CD14-positive monocyte (primary cell): ENCODE results near the gene ZNF681. TPM values are rescaled to one million over a fixed set of nuclear protein-coding genes. Genes with fewer than 3 reads are reported as not detected.

ENCODE experiments used
- DNase-seq, 3 donors: peaks; one replicate each; pipeline ENCODE4 v3.0.0-alpha.2; 2011 to 2022
- H2AFZ ChIP-seq: 2 replicates; pipeline ENCODE4 v1.6.0; 2012; ENCODE audit warnings: mild to moderate bottlenecking, low read depth, low read length, inconsistent platforms; ENCODE audit not compliant: insufficient read depth, poor library complexity, severe bottlenecking
- H3K27ac ChIP-seq, 2 donors: 1 replicate in 1 of 2; 2 replicates in 1 of 2; pipeline ENCODE4 v1.5.1; 2012 to 2013; ENCODE audit warnings: low read length in 2 of 2, control low read depth in 1 of 2, inconsistent platforms in 1 of 2, low read depth in 1 of 2, mild to moderate bottlenecking in 1 of 2
- H3K27me3 ChIP-seq, 2 donors: one replicate each; pipeline versions ENCODE4 v1.6.0 to v1.6.1; 2011 to 2013; ENCODE audit warnings: low read length in 2 of 2; ENCODE audit not compliant: control insufficient read depth in 2 of 2, insufficient read depth in 2 of 2
- H3K36me3 ChIP-seq, 2 donors: replicated peaks in 1 of 2; 1 replicate in 1 of 2; 2 replicates in 1 of 2; pipeline versions ENCODE4 v1.5.1 to v1.6.1; 2012 to 2013; ENCODE audit warnings: low read length in 2 of 2, control low read depth in 1 of 2, inconsistent platforms in 1 of 2, mild to moderate bottlenecking in 1 of 2; ENCODE audit not compliant: insufficient read depth in 2 of 2, control insufficient read depth in 1 of 2
- H3K4me1 ChIP-seq, 2 donors: 1 replicate in 1 of 2; 2 replicates in 1 of 2; pipeline versions ENCODE4 v1.5.1 to v1.6.1; 2012 to 2013; ENCODE audit warnings: low read length in 2 of 2, control low read depth in 1 of 2, inconsistent platforms in 1 of 2, mild to moderate bottlenecking in 1 of 2, moderate library complexity in 1 of 2; ENCODE audit not compliant: insufficient read depth in 2 of 2, control insufficient read depth in 1 of 2
- H3K4me2 ChIP-seq: replicated peaks from 2 replicates; pipeline ENCODE3; 2012; ENCODE audit warnings: low read length, moderate library complexity, mild to moderate bottlenecking; ENCODE audit not compliant: poor library complexity, severe bottlenecking; ENCODE audit errors: extremely low read depth
- H3K4me3 ChIP-seq, 3 experiments: fragments of 200-600 bp in 1 of 3; sonication (generic) in 1 of 3; replicated peaks in 1 of 3; 1 replicate in 2 of 3; 2 replicates in 1 of 3; pipeline ENCODE4 v1.5.1; 2011 to 2013; ENCODE audit warnings: low read length in 3 of 3, mild to moderate bottlenecking in 3 of 3, control low read depth in 2 of 3, low read depth in 2 of 3, inconsistent platforms in 1 of 3, moderate library complexity in 1 of 3
- H3K79me2 ChIP-seq: 2 replicates; pipeline ENCODE4 v1.6.0; 2012; ENCODE audit warnings: mild to moderate bottlenecking, control low read depth, inconsistent platforms, low read length, moderate library complexity; ENCODE audit not compliant: insufficient read depth
- H3K9ac ChIP-seq: 2 replicates; pipeline ENCODE4 v1.6.0; 2017; ENCODE audit warnings: low read length, mild to moderate bottlenecking; ENCODE audit not compliant: insufficient read depth, poor library complexity, severe bottlenecking
- H3K9me3 ChIP-seq, 2 donors: replicated peaks in 1 of 2; 1 replicate in 1 of 2; 2 replicates in 1 of 2; pipeline versions ENCODE4 v1.5.1 to v1.6.1; 2012 to 2013; ENCODE audit warnings: low read length in 2 of 2, control low read depth in 1 of 2; ENCODE audit not compliant: control insufficient read depth in 1 of 2, insufficient read depth in 1 of 2
- H4K20me1 ChIP-seq: 2 replicates; pipeline ENCODE4 v1.6.0; 2012; ENCODE audit warnings: mild to moderate bottlenecking, low read length, control low read depth, moderate library complexity; ENCODE audit not compliant: insufficient read depth
- H3K27ac Mint-ChIP-seq, 7 donors: one replicate each; pipeline ENCODE4 v1.8.0; 2020; ENCODE audit warnings: mild to moderate bottlenecking in 7 of 7, mixed read lengths in 7 of 7, moderate library complexity in 6 of 7, inconsistent platforms in 2 of 7
- H3K27me3 Mint-ChIP-seq, 3 donors: one replicate each; pipeline ENCODE4 v1.8.0; 2021 to 2022; ENCODE audit warnings: low read depth in 3 of 3, mild to moderate bottlenecking in 3 of 3, mixed read lengths in 3 of 3, moderate library complexity in 3 of 3, inconsistent platforms in 1 of 3
- H3K36me3 Mint-ChIP-seq, 2 donors: one replicate each; pipeline ENCODE4 v1.8.0; 2020; ENCODE audit warnings: mixed read lengths in 2 of 2, inconsistent platforms in 1 of 2, mild to moderate bottlenecking in 1 of 2
- H3K4me1 Mint-ChIP-seq: one replicate; pipeline ENCODE4 v1.8.0; 2020; ENCODE audit warnings: mild to moderate bottlenecking, mixed read lengths
- H3K4me3 Mint-ChIP-seq, 2 donors: one replicate each; pipeline ENCODE4 v1.8.0; 2020; ENCODE audit warnings: mild to moderate bottlenecking in 2 of 2, mixed read lengths in 2 of 2, moderate library complexity in 1 of 2
- H3K9me3 Mint-ChIP-seq, 7 donors: one replicate each; pipeline ENCODE4 v1.8.0; 2020 to 2022; ENCODE audit warnings: mixed read lengths in 7 of 7, mild to moderate bottlenecking in 6 of 7, moderate library complexity in 6 of 7, inconsistent platforms in 2 of 7
- CTCF ChIP-seq: fragments of 200-600 bp; IDR thresholded peaks from one replicate; pipeline ENCODE4 v1.8.0; 2022; ENCODE audit warnings: antibody characterized with exemption, mild to moderate bottlenecking
- WGBS: methylation state at CpG from one replicate; pipeline ENCODE4 v1.1.5; 2013; ENCODE audit warnings: missing lambda C conversion rate; ENCODE audit not compliant: insufficient coverage; 5-methylcytosine and 5-hydroxymethylcytosine counted together
- intact Hi-C, 2 donors: fragments of 100-400 bp; cut with micrococcal nuclease; formaldehyde crosslinking; loops; one replicate each; pipeline versions ENCODE4 v1.15.0 to v1.15.1; 2023
- polyA plus RNA-seq, 3 donors: library from polyadenylated mRNA; depleted of rRNA in 1 of 3; unstranded in 2 of 3; stranded (reverse) in 1 of 3; fragments of 300-500 nt in 2 of 3; fragments of >200 nt in 1 of 3; fragmentation: Illumina TruSeq in 2 of 3; gene quantifications; 1 replicate in 2 of 3; 2 replicates in 1 of 3; pipeline ENCODE4 v1.2.3, GENCODE V29; 2012 to 2021

The ZNF681 gene
- polyA plus RNA-seq, 3 donors, result 0.04 to 0.19 (median 0.05) TPM

GRCh38 chr19:23771316-23771715 lies 12.6 kb upstream of the ZNF681 start:
- Mint-ChIP-seq H3K4me1 (peaks cover 19% of the 10 kb centered on the region), H3K36me3 (peaks cover 2 to 4% of the 10 kb centered on the region in 2 donors), H3K9me3 (peaks cover 7 to 47% (median 34%) of the 10 kb centered on the region in 7 donors), H3K4me3 (no peak overlapping the region), H3K27me3 (peaks cover 0 to 2% (median 0%) of the 10 kb centered on the region in 3 donors), H3K27ac (peak overlapping the region in 2 of 7 donors; percentile 7 to 55)
- no peak overlapping the region for H2AFZ ChIP-seq
- H3K9ac ChIP-seq, result no peak overlapping the region
- no CpG with 5 or more reads among the region's 2 CpGs for WGBS
- H3K4me2 ChIP-seq, result no peak overlapping the region
- peaks cover 20 to 30% of the 10 kb centered on the region in 2 donors for H3K9me3 ChIP-seq
- DNase-seq, result no peak
- intact Hi-C loops, result no loop called here
- TF ChIP-seq CTCF, result no peak
- H4K20me1 ChIP-seq, result no peaks in the 10 kb centered on the region
- H3K79me2 ChIP-seq, result no peaks in the 10 kb centered on the region
- H3K27me3 ChIP-seq, result no peaks in the 10 kb centered on the region
- peaks cover 0 to 7% of the 10 kb centered on the region in 2 donors for H3K4me1 ChIP-seq
- no peaks in the 10 kb centered on the region for H3K36me3 ChIP-seq
- no peak overlapping the region for H3K4me3 ChIP-seq
- H3K27ac ChIP-seq, result no peak overlapping the region

- Mint-ChIP-seq H3K27ac (no peak overlapping the region), H3K36me3 (peaks cover 0 to 2% of the 10 kb centered on the region in 2 donors), H3K4me1 (peaks cover 19% of the 10 kb centered on the region), H3K9me3 (peaks cover 7 to 49% (median 36%) of the 10 kb centered on the region in 7 donors), H3K4me3 (no peak overlapping the region), H3K27me3 (peaks cover 0 to 2% (median 0%) of the 10 kb centered on the region in 3 donors)
- Histone ChIP-seq H3K36me3 (no peaks in the 10 kb centered on the region), H3K9ac (no peak overlapping the region), H3K4me3 (no peak overlapping the region), H3K9me3 (peaks cover 18 to 31% of the 10 kb centered on the region in 2 donors), H3K27ac (no peak overlapping the region), H2AFZ (no peak overlapping the region), H3K4me2 (no peak overlapping the region), H3K79me2 (no peaks in the 10 kb centered on the region), H4K20me1 (no peaks in the 10 kb centered on the region), H3K27me3 (no peaks in the 10 kb centered on the region), H3K4me1 (peaks cover 0 to 7% of the 10 kb centered on the region in 2 donors)
- no CpG with 5 or more reads among the region's 1 CpG for WGBS
- intact Hi-C loops, result no loop called here
- no peak for DNase-seq
- TF ChIP-seq CTCF, result no peak
Measured at GRCh38 chr19:23770672-23771250, 12.1 kb upstream of the ZNF681 start.
